Measurements from ENCODE around the gene RAC2.

RAC2 gene

DNA sequence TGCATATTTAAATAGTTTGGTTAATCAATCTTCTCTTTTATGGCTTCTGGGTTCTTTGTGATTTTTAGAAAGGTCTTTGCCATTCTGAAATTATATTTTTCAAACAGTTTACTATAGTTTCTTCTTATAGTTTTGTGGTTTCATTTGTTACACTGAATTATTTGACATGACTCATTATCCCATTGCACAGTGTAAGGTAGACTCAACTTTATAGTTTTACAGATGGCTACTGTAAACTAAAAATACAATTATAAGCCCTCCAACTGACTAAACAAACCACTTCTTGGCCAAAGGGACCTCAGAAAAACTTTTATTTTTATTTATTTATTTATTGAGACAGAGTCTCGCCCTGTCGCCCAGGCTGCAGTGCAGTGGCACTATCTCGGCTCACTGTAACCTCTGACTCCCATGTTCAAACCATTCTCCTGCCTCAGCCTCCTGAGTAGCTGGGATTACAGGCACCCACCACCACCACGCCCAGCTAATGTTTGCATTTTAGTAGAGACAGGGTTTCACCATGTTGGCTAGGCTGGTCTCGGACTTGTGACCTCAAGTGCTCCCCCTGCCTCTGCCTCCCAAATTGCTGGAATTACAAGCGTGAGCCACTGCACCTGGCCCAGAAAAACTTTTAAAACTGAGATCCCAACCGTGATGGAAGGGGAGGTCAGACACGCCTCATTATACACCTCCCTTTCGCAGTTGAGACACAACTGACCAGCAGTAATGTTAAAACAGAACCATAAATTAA is 14.1 kb upstream of the RAC2 start:
- Histone ChIP-seq H2AFZ (ENCODE audit: low read depth) (no peak overlapping the region), H3K27me3 (ENCODE audit: insufficient read depth, low read depth) (no peaks in the 10 kb centered on the region), H3K4me1 (ENCODE audit: low read depth, poor library complexity, severe bottlenecking) (peaks cover 11% of the 10 kb centered on the region), H3K9ac (no peak overlapping the region), H4K20me1 (ENCODE audit: insufficient read depth) (no peaks in the 10 kb centered on the region), H3K79me2 (ENCODE audit: insufficient read depth, low read depth) (no peaks in the 10 kb centered on the region), H3K4me2 (no peak overlapping the region), H3K36me3 (ENCODE audit: insufficient read depth) (no peaks in the 10 kb centered on the region), H3K4me3 (IDR thresholded peaks at IDR 0.05; ENCODE audit: insufficient read depth, low read depth, low read length) (no peak overlapping the region), H3K27ac (no peak overlapping the region)
- TF ChIP-seq, protein P1, sequence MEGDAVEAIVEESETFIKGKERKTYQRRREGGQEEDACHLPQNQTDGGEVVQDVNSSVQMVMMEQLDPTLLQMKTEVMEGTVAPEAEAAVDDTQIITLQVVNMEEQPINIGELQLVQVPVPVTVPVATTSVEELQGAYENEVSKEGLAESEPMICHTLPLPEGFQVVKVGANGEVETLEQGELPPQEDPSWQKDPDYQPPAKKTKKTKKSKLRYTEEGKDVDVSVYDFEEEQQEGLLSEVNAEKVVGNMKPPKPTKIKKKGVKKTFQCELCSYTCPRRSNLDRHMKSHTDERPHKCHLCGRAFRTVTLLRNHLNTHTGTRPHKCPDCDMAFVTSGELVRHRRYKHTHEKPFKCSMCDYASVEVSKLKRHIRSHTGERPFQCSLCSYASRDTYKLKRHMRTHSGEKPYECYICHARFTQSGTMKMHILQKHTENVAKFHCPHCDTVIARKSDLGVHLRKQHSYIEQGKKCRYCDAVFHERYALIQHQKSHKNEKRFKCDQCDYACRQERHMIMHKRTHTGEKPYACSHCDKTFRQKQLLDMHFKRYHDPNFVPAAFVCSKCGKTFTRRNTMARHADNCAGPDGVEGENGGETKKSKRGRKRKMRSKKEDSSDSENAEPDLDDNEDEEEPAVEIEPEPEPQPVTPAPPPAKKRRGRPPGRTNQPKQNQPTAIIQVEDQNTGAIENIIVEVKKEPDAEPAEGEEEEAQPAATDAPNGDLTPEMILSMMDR (conservative IDR thresholded peaks at IDR 0.05; ENCODE audit: low read depth, low read length): no peak

DNA sequence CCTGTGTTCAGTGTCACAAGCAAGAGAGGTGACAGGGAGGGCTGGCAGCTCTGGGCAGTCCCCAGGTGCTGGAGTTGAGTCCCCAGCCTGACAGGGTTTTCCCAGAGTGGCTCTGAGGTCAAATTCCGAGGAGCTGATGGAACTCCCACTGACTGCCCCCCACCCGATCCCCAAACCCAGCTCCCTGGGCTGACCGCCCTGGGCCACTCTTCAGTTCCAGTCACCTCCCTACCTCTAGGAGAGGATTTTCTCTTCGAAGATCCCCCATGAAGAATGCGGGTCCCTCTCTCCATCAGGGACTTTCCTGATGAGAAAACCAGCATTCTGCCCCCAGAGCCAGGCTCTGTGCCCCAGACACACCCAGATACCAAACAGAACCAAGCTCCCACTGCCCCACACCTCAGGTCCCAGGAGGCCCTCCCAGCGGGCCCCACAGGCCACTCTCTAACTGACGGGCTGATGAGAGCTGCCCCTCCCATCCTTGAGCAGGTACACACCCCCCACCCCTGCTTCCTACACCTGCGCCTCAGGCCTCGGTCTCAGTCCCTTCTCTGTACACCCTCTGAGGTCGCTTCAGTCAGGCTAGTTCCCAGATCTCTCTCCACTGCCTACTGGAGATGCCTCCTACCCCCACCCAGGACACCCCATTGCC is 12.1 kb upstream of the RAC2 start:
- Histone ChIP-seq H3K4me2 (no peak overlapping the region), H3K9ac (no peak overlapping the region), H3K36me3 (ENCODE audit: insufficient read depth) (no peaks in the 10 kb centered on the region), H3K4me3 (IDR thresholded peaks at IDR 0.05; ENCODE audit: insufficient read depth, low read depth, low read length) (no peak overlapping the region), H2AFZ (ENCODE audit: low read depth) (no peak overlapping the region), H3K27ac (no peak overlapping the region), H3K79me2 (ENCODE audit: insufficient read depth, low read depth) (no peaks in the 10 kb centered on the region), H3K27me3 (ENCODE audit: insufficient read depth, low read depth) (no peaks in the 10 kb centered on the region), H4K20me1 (ENCODE audit: insufficient read depth) (no peaks in the 10 kb centered on the region), H3K4me1 (ENCODE audit: low read depth, poor library complexity, severe bottlenecking) (peaks cover 26% of the 10 kb centered on the region)
- TF ChIP-seq, protein P1 (conservative IDR thresholded peaks at IDR 0.05; ENCODE audit: low read depth, low read length): no peak

DNA sequence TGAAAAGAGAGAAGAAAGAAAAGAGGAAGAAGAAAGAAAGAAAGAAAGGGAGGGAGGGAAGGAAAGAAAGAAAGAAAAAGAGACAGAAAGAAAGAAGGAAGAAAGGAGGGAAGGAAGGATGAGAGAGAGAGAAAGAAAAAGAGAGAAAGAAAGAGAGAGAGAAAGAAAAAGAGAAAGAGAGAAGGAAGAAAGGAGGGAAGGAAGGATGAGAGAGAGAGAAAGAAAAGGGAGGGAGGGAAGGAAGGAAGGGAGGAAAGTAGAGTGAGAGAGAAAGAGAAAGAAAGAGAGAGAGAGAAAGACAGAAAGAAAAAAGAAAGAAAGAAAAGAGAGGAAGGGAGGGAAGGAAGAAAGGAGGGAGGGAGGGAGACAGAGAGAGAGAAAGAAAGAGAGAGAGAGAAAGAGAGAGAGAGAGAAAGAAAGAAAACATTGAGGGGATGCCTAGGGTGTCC is 11.5 kb upstream of the RAC2 start:
- Histone ChIP-seq H3K36me3 (ENCODE audit: insufficient read depth) (no peaks in the 10 kb centered on the region), H3K27ac (no peak overlapping the region), H3K4me3 (IDR thresholded peaks at IDR 0.05; ENCODE audit: insufficient read depth, low read depth, low read length) (no peak overlapping the region), H4K20me1 (ENCODE audit: insufficient read depth) (no peaks in the 10 kb centered on the region), H3K9ac (no peak overlapping the region), H2AFZ (ENCODE audit: low read depth) (no peak overlapping the region), H3K79me2 (ENCODE audit: insufficient read depth, low read depth) (no peaks in the 10 kb centered on the region), H3K4me2 (no peak overlapping the region), H3K27me3 (ENCODE audit: insufficient read depth, low read depth) (no peaks in the 10 kb centered on the region), H3K4me1 (ENCODE audit: low read depth, poor library complexity, severe bottlenecking) (peaks cover 20% of the 10 kb centered on the region)
- TF ChIP-seq, protein P1 (conservative IDR thresholded peaks at IDR 0.05; ENCODE audit: low read depth, low read length): no peak

DNA sequence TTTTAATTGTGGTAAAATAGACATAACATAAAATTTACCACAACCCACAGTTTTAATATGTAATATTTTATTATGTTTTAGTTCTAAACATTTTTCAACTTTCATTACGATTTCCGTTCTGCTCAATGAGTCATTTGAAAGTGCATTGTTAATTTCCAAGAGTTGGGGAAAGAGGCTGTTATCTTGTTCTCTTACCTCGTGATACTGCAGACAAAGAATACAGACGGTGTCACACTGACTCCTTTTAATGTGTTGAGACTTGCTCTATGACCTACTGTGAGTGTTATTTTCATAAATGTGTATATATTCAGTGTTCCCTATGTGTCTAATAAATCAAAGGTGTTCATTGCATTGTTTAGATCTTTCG is 10.8 kb upstream of the RAC2 start:
- H4K20me1 ChIP-seq (ENCODE audit: insufficient read depth): no peaks in the 10 kb centered on the region
- TF ChIP-seq, protein P1 (conservative IDR thresholded peaks at IDR 0.05; ENCODE audit: low read depth, low read length): no peak
- H3K27me3 ChIP-seq (ENCODE audit: insufficient read depth, low read depth): no peaks in the 10 kb centered on the region
- no peak overlapping the region for H3K9ac ChIP-seq
- H3K36me3 ChIP-seq (ENCODE audit: insufficient read depth): no peaks in the 10 kb centered on the region
- peaks cover 15% of the 10 kb centered on the region for H3K4me1 ChIP-seq (ENCODE audit: low read depth, poor library complexity, severe bottlenecking)
- H3K79me2 ChIP-seq (ENCODE audit: insufficient read depth, low read depth): no peaks in the 10 kb centered on the region
- no peak overlapping the region for H3K4me3 ChIP-seq (IDR thresholded peaks at IDR 0.05; ENCODE audit: insufficient read depth, low read depth, low read length)
- no peak overlapping the region for H3K27ac ChIP-seq
- no peak overlapping the region for H2AFZ ChIP-seq (ENCODE audit: low read depth)
- H3K4me2 ChIP-seq: no peak overlapping the region

All from KMS-11 (cell line).